ENCODE results near the gene S1PR4. TPM values are rescaled to one million over a fixed set of nuclear protein-coding genes. Genes with fewer than 3 reads are reported as not detected.
"Not testable (repeated sequence)": the region's sequence is repeated elsewhere in the genome, so short reads cannot be mapped to it uniquely, and the experiment has no call there.

The S1PR4 gene
- total RNA-seq, 4 donors from 2014 or later: 1.6 to 9.9 (median 2.5) TPM

GRCh38 chr19:3196933-3197205 is 18.3 kb downstream of the S1PR4 start:
- H3K27me3 ChIP-seq: no peaks in the 10 kb centered on the region
- no peaks in the 10 kb centered on the region for H3K4me1 ChIP-seq
- no peak for DNase-seq
- TF ChIP-seq CTCF (IDR thresholded peaks at IDR 0.05) (no peak), POLR2A (IDR thresholded peaks at IDR 0.05) (no peak)
- no peak overlapping the region for H3K27ac ChIP-seq
- peaks cover 0 to 55% (median 0%) of the 10 kb centered on the region in 3 donors for H3K36me3 ChIP-seq
- no peak overlapping the region for H3K4me3 ChIP-seq
- no peaks in the 10 kb centered on the region for H3K9me3 ChIP-seq

DNA sequence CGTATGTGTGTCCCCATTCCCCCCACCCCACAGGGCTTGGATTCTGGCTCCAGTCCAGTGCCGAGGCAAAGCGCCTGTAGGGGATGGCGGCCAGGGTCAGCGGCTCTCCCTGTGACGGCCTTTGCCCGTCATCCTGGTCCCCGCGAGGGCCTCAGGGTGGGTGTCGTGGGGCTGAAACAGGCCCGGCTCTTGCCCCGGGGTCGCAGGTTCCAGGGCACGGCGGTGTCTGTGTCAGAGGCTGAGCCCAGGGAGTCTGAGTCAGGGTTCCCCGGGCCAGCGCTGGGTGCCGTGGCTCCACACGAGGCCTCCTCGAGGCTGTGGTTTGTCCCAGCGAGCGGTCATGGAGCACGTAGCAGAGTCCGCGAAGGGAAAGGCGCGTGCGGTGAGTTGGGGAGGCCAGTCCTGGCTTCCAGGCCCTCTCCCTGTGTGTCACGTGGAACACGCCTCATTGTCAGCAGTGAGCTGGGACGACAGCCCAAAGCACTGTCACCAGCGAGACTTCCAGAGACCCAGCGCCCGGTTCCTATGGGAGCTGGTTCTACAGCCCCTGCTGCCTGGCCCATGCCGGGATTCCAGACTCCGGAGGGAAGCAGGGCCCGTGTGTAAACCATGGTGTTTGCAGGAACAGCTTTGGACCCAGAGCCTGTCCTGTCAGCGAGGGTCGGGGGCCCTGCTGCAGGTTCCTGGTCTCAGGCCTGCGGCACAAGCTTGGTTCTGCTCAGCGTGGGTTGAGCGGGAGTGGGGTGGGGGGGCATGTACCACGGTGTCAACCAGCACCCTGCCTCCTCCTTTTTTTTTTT is 20.5 kb downstream of the S1PR4 start:
- Histone ChIP-seq H3K27ac (no peak overlapping the region), H3K9me3 (no peaks in the 10 kb centered on the region), H3K27me3 (no peaks in the 10 kb centered on the region), H3K36me3 (peaks cover 0 to 55% (median 0%) of the 10 kb centered on the region in 3 donors), H3K4me1 (no peaks in the 10 kb centered on the region), H3K4me3 (no peak overlapping the region)
- DNase-seq: no peak
- TF ChIP-seq POLR2A (IDR thresholded peaks at IDR 0.05): no peak
- TF ChIP-seq CTCF (IDR thresholded peaks at IDR 0.05): no peak

DNA sequence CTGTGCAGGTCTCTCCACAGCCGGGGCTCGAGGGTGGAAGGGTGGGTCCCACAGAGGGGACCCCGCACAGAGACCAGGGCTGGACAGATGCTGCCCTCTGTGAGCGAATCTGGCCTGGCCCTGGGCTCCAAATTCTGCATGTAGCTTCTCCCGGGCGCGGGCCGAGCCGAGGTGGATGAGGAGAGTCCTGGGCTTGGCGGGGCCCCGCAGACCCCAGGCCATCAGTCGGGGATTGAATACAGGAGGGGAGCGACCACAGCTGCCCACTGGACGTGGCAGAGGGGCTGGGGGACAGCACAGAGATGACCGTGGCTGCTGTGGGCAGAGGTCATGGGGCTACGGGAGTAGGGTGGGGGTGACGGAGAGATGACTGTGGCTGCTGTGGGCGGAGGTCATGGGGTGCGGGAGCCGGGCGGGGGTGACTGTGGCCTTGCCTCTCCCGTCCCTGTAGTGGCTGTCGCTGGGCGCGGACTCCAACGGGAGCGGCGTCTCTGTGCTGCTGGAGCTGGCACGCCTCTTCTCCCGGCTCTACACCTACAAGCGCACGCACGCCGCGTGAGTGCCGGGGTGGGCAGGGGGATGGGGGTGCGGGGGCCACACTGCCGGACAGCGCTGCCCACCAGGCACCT is 22.6 kb downstream of the S1PR4 start:
- no peaks in the 10 kb centered on the region for H3K4me1 ChIP-seq
- no peaks in the 10 kb centered on the region for H3K9me3 ChIP-seq
- H3K27me3 ChIP-seq: no peaks in the 10 kb centered on the region
- no peak overlapping the region for H3K27ac ChIP-seq
- H3K36me3 ChIP-seq: peaks cover 0 to 64% (median 0%) of the 10 kb centered on the region in 3 donors
- no peak overlapping the region for H3K4me3 ChIP-seq
- DNase-seq: no peak
- no peak for TF ChIP-seq CTCF (IDR thresholded peaks at IDR 0.05)
- TF ChIP-seq POLR2A (IDR thresholded peaks at IDR 0.05): no peak

- Histone ChIP-seq H3K9me3 (no peaks in the 10 kb centered on the region), H3K4me3 (no peak overlapping the region), H3K36me3 (peaks cover 0 to 64% (median 0%) of the 10 kb centered on the region in 3 donors), H3K27me3 (no peaks in the 10 kb centered on the region), H3K4me1 (no peaks in the 10 kb centered on the region), H3K27ac (no peak overlapping the region)
- DNase-seq: no peak
- TF ChIP-seq POLR2A (IDR thresholded peaks at IDR 0.05) (no peak), CTCF (IDR thresholded peaks at IDR 0.05) (no peak)
Observed at GRCh38 chr19:3201911-3202310, 23.3 kb downstream of the S1PR4 start.

DNA sequence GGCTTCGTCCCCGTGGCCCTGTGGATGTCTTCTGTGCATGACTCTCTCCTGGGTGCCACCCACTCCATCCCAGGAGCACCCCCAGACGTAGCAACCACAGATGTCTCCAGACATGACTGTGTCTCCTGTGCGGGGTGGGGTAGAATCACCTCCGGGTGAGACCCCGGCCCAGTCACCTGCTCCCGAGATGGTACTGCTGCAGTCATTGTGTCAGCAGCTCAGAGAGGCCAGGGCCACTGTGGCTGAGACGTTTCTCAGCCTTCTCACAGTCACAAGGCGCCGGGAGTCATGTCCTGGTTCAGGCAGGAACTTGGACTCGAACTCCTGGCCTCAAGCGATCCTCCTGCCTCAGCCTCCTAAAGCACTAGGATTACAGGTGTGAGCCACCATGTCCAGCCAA is 23.8 kb downstream of the S1PR4 start:
- no peak overlapping the region for H3K27ac ChIP-seq
- DNase-seq: no peak

DNA sequence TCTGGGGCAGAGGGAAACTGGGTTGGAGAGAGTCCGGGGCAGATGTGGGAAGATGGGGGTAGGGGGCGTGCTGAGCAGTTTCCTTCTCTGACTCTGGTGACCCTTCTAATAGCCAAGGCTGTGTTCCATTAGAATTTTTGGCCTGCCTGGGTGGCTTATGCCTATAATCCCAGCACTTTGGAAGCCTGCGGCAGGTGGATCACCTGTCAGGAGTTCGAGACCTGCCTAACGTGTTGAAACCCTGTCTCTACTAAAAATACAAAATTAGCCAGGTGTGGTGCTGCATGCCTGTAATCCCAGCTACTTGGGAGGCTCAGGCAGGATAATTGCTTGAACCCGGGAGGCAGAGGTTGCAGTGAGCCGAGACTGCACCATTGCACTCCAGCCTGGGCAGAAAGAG is 24.3 kb downstream of the S1PR4 start:
- DNase-seq, H3K27ac ChIP-seq, H3K27me3 ChIP-seq, H3K4me1 ChIP-seq, H3K4me3 ChIP-seq, H3K9me3 ChIP-seq: not testable (repeated sequence)
- H3K36me3 ChIP-seq: peaks cover 0 to 69% (median 0%) of the 10 kb centered on the region in 3 donors

More for the DNA sequence above, 23.8 kb downstream of the S1PR4 start:
- Histone ChIP-seq H3K27me3 (no peaks in the 10 kb centered on the region), H3K4me3 (no peak overlapping the region), H3K4me1 (no peaks in the 10 kb centered on the region), H3K36me3 (peaks cover 0 to 64% (median 0%) of the 10 kb centered on the region in 3 donors), H3K9me3 (no peaks in the 10 kb centered on the region)
- TF ChIP-seq POLR2A (IDR thresholded peaks at IDR 0.05): no peak
- TF ChIP-seq CTCF (IDR thresholded peaks at IDR 0.05): no peak

Measured in Peyer's patch (tissue), 4 donors.